Pancreas (tissue), 10 donors: ENCODE results near the gene CCDC6. TPM values are rescaled to one million over a fixed set of nuclear protein-coding genes. Genes with fewer than 3 reads are reported as not detected.

Experiments used
- ATAC-seq, 4 donors: fragments of 200-7000 bp; cut with Tn5 transposase; one replicate each; pipeline versions ENCODE4 v1.8.0 to v1.9.1; 2020; ENCODE audit warnings: mild to moderate bottlenecking in 4 of 4, moderate library complexity in 4 of 4
- DNase-seq, 6 donors: peaks; one replicate each; pipeline ENCODE4 v3.0.0-alpha.2; 2020
- FAIRE-seq: peaks from 2 replicates; lab custom pipeline; 2012; peaks lifted over from hg19 to GRCh38; lab: Jason Lieb, UNC
- H3K27ac ChIP-seq, 4 donors: fragments of 200-600 bp; sonication (generic); 1 replicate in 3 of 4; 2 replicates in 1 of 4; pipeline versions ENCODE4 v1.5.0 to v1.8.0; 2020
- H3K27me3 ChIP-seq, 4 donors: fragments of 200-600 bp; one replicate each; pipeline ENCODE4 v1.8.0; 2021
- H3K36me3 ChIP-seq, 3 donors: fragments of 200-600 bp; sonication (generic) in 1 of 3; one replicate each; pipeline versions ENCODE4 v1.5.0 to v1.8.0; 2020 to 2021
- H3K4me1 ChIP-seq, 3 donors: fragments of 200-600 bp; one replicate each; pipeline ENCODE4 v1.8.0; 2021
- H3K4me3 ChIP-seq, 4 donors: fragments of 200-600 bp; sonication (generic) in 2 of 4; one replicate each; pipeline versions ENCODE4 v1.5.0 to v1.8.0; 2020 to 2021
- H3K9me3 ChIP-seq, 4 donors: fragments of 200-600 bp; one replicate each; pipeline ENCODE4 v1.8.0; 2021
- CTCF ChIP-seq, 4 donors: fragments of 200-600 bp; sonication (generic) in 3 of 4; IDR thresholded peaks; one replicate each; pipeline versions ENCODE4 v1.5.0 to v1.8.0; 2021; ENCODE audit warnings: antibody characterized with exemption in 4 of 4
- WGBS, 2 donors: extraction: QIAGEN DNeasy Blood & Tissue Kit; methylation state at CpG; one replicate each; pipeline ENCODE4 v1.1.7; 2013; 5-methylcytosine and 5-hydroxymethylcytosine counted together
- intact Hi-C, 3 donors: fragments of 100-400 bp; cut with DNase I; formaldehyde crosslinking; loops; one replicate each; pipeline versions ENCODE4 v1.11.1 to v1.14.2; 2022
- polyA plus RNA-seq, 2 donors: library from polyadenylated mRNA; stranded (reverse); fragments of 200-250 nt; gene quantifications; one replicate each; pipeline ENCODE4 v1.2.3, GENCODE V29; 2013
- total RNA-seq, 6 donors: library from RNA; stranded (reverse); fragmentation: NEBNext Ultra II Directional in 4 of 6; extraction: Animal tissue kit (Norgen Biotek cat#: 25700) in 4 of 6; gene quantifications; one replicate each; pipeline versions ENCODE4 v1.2.1 to v1.2.4, GENCODE V29; 2021 to 2023
- donor health status: healthy with polysubstance abuse.
- donor health status: DM: no; HTN: no; CAD: no; lungs with moderate emphysema.
- donor health status: DM: no; HTN: no; CAD: no.
- donor health status: control.
- donor health status: control.
- donor health status: Bipolar disorder and iron deficiency.
- donor health status: DM: yes; HTN: yes; CAD: no.
- donor health status: DM: no; HTN: no; CAD: no.
- donor health status: DM: no; HTN: no; CAD: no.
- donor health status: DM: yes; HTN: yes; CAD: no.

The CCDC6 gene
- total and polyA plus RNA-seq, 8 donors, result 8.3 to 53.1 (median 29.0) TPM

GRCh38 chr10:59808896-59809643 lies 97.3 kb downstream of the CCDC6 start:
- 58 to 69% methylated on average over 5 of the region's 5 CpGs for WGBS, 2 donors
- TF ChIP-seq CTCF (IDR thresholded peaks at IDR 0.05), result peak in 3 of 4 donors; percentile 49 to 60 (median 60)
- intact Hi-C loops, result no loop called here
- Histone ChIP-seq H3K36me3 (peaks cover 5 to 70% (median 33%) of the 10 kb centered on the region in 3 donors), H3K27ac (no peak overlapping the region), H3K4me1 (no peaks in the 10 kb centered on the region), H3K27me3 (no peaks in the 10 kb centered on the region), H3K4me3 (no peak overlapping the region), H3K9me3 (no peaks in the 10 kb centered on the region)
- peak; percentile 71 to 94 (median 90) for ATAC-seq
- peak; percentile 47 to 84 (median 72) for DNase-seq
- FAIRE-seq, result no peak

- no peak overlapping the region for H3K4me3 ChIP-seq
Observed at GRCh38 chr10:59807629-59808620, 98.4 kb downstream of the CCDC6 start.

GRCh38 chr10:59805014-59805413 lies 101.3 kb downstream of the CCDC6 start:
- Histone ChIP-seq H3K36me3 (peaks cover 5 to 47% (median 29%) of the 10 kb centered on the region in 3 donors), H3K27me3 (no peaks in the 10 kb centered on the region), H3K4me3 (no peak overlapping the region), H3K4me1 (no peaks in the 10 kb centered on the region), H3K9me3 (no peaks in the 10 kb centered on the region), H3K27ac (no peak overlapping the region)
- WGBS, 2 donors, result 87 to 88% methylated on average over 6 of the region's 6 CpGs
- intact Hi-C loops, result no loop called here
- ATAC-seq (peak in 3 of 4 donors; percentile 55 to 78 (median 78)), DNase-seq (peak in 2 of 6 donors; percentile 17 to 28), FAIRE-seq (no peak)
- peak in 1 of 4 donors; percentile 21 for TF ChIP-seq CTCF (IDR thresholded peaks at IDR 0.05)

More at GRCh38 chr10:59807629-59808620, 98.4 kb downstream of the CCDC6 start:
- ATAC-seq (no peak), DNase-seq (no peak), FAIRE-seq (no peak)
- intact Hi-C loops, result no loop called here
- Histone ChIP-seq H3K36me3 (peaks cover 5 to 73% (median 38%) of the 10 kb centered on the region in 3 donors), H3K4me1 (no peaks in the 10 kb centered on the region), H3K9me3 (no peaks in the 10 kb centered on the region), H3K27ac (no peak overlapping the region), H3K27me3 (no peaks in the 10 kb centered on the region)
- 79 to 90% methylated on average over 9 of the region's 9 CpGs for WGBS, 2 donors
- TF ChIP-seq CTCF (IDR thresholded peaks at IDR 0.05), result no peak

- no peak for TF ChIP-seq CTCF (IDR thresholded peaks at IDR 0.05)
- FAIRE-seq (no peak), DNase-seq (no peak), ATAC-seq (no peak)
- H3K27me3 ChIP-seq, result no peaks in the 10 kb centered on the region
- H3K36me3 ChIP-seq, result peaks cover 5 to 44% (median 24%) of the 10 kb centered on the region in 3 donors
- H3K9me3 ChIP-seq, result no peaks in the 10 kb centered on the region
- intact Hi-C loops, result no loop called here
- 92 to 96% methylated on average over 4 of the region's 4 CpGs for WGBS, 2 donors
- H3K27ac ChIP-seq, result no peak overlapping the region
- no peaks in the 10 kb centered on the region for H3K4me1 ChIP-seq
- H3K4me3 ChIP-seq, result no peak overlapping the region
Observed at GRCh38 chr10:59804220-59804619, 102.1 kb downstream of the CCDC6 start.
